Endothelial cell of umbilical vein (primary cell): Measurements from ENCODE around the gene DNAJC9. TPM values are rescaled to one million over a fixed set of nuclear protein-coding genes. Genes with fewer than 3 reads are reported as not detected.

Experiments used
- BruUV-seq: library from RNA; stranded (reverse); fragments of 400-500 nt; replicated peaks from 2 replicates; lab custom pipeline; 2021; lab: Mats Ljungman, UMichigan
- CTCF ChIA-PET: fragments of 300-600, 350-600 bp; sonication (Branson Sonifier 250); formaldehyde crosslinking; loops from one replicate; lab custom pipeline; 2021; ENCODE audit warnings: antibody characterized with exemption, inconsistent platforms; lab: Charles Lee
- POLR2A ChIA-PET: fragments of 300-600, 350-600 bp; sonication (Branson Sonifier 250); formaldehyde crosslinking; loops from one replicate; lab custom pipeline; 2021; ENCODE audit warnings: antibody characterized with exemption, inconsistent platforms; lab: Charles Lee
- DNase-seq: peaks from one replicate; pipeline ENCODE4 v3.0.0-alpha.2; 2011; ENCODE audit warnings: low read depth, low spot score
- FAIRE-seq: peaks from 2 replicates; lab custom pipeline; 2011; peaks lifted over from hg19 to GRCh38; lab: Jason Lieb, UNC
- H2AFZ ChIP-seq: 2 replicates; pipeline ENCODE4 v1.6.0; 2012; ENCODE audit warnings: low read depth, low read length, control low read depth, inconsistent platforms
- H3K27ac ChIP-seq: 2 replicates; pipeline ENCODE4 v1.5.1; 2011; ENCODE audit warnings: low read depth, mild to moderate bottlenecking, control low read depth, low read length, moderate library complexity; ENCODE audit not compliant: insufficient read depth
- H3K27me3 ChIP-seq, 2 experiments: 2 replicates each; pipeline versions ENCODE4 v1.6.0 to v1.6.1; 2011; ENCODE audit warnings: low read length in 2 of 2, mixed read lengths in 1 of 2; ENCODE audit not compliant: control insufficient read depth in 2 of 2, insufficient read depth in 2 of 2
- H3K36me3 ChIP-seq, 2 experiments: 2 replicates in 1 of 2; 3 replicates in 1 of 2; pipeline ENCODE4 v1.5.1; 2011; ENCODE audit warnings: low read length in 2 of 2, mild to moderate bottlenecking in 1 of 2, moderate library complexity in 1 of 2; ENCODE audit not compliant: control insufficient read depth in 2 of 2, insufficient read depth in 2 of 2; ENCODE audit errors: extremely low read depth in 1 of 2
- H3K4me1 ChIP-seq: 3 replicates; pipeline ENCODE4 v1.5.1; 2011; ENCODE audit warnings: mild to moderate bottlenecking, low read length; ENCODE audit not compliant: control insufficient read depth, insufficient read depth; ENCODE audit errors: extremely low read depth
- H3K4me2 ChIP-seq: 2 replicates; pipeline ENCODE4 v1.6.1; 2011; ENCODE audit warnings: low read length, control low read depth, mixed read lengths; ENCODE audit not compliant: insufficient read depth
- H3K4me3 ChIP-seq, 3 experiments: fragments of 200-600 bp in 1 of 3; sonication (generic), shearing (Covaris generic) in 1 of 3; replicated peaks in 1 of 3; 2 replicates each; pipeline ENCODE4 v1.5.1; 2011 to 2016; ENCODE audit warnings: control low read depth in 3 of 3, low read length in 3 of 3, mild to moderate bottlenecking in 2 of 3, inconsistent platforms in 1 of 3, low read depth in 1 of 3, moderate library complexity in 1 of 3; ENCODE audit not compliant: insufficient read depth in 1 of 3
- H3K79me2 ChIP-seq: 2 replicates; pipeline ENCODE4 v1.6.0; 2012; ENCODE audit warnings: low read length, inconsistent platforms; ENCODE audit not compliant: control insufficient read depth, insufficient read depth
- H3K9ac ChIP-seq: replicated peaks from 2 replicates; pipeline ENCODE3; 2011; ENCODE audit warnings: low read length, control low read depth; ENCODE audit not compliant: insufficient read depth; ENCODE audit errors: extremely low read depth
- H3K9me1 ChIP-seq: replicated peaks from 3 replicates; pipeline ENCODE4 v1.6.0; 2011; ENCODE audit warnings: mild to moderate bottlenecking, low read length; ENCODE audit not compliant: control insufficient read depth, insufficient read depth; ENCODE audit errors: extremely low read depth
- H3K9me3 ChIP-seq: replicated peaks from 2 replicates; pipeline ENCODE4 v1.5.1; 2012; ENCODE audit warnings: low read length, inconsistent platforms; ENCODE audit not compliant: control insufficient read depth, insufficient read depth
- H4K20me1 ChIP-seq: replicated peaks from 2 replicates; pipeline ENCODE3; 2011; ENCODE audit warnings: mild to moderate bottlenecking, low read length; ENCODE audit not compliant: control insufficient read depth, insufficient read depth; ENCODE audit errors: extremely low read depth
- EZH2 ChIP-seq: IDR thresholded peaks from 2 replicates; pipeline ENCODE4 v1.6.1; 2012; ENCODE audit warnings: borderline replicate concordance, low read depth, mild to moderate bottlenecking, moderate library complexity, low read length, inconsistent platforms; ENCODE audit not compliant: severe bottlenecking
- FOS ChIP-seq: IDR thresholded peaks from 2 replicates; pipeline ENCODE4 v1.6.1; 2011; ENCODE audit warnings: mild to moderate bottlenecking, low read length, moderate library complexity, borderline replicate concordance; ENCODE audit not compliant: insufficient read depth
- GATA2 ChIP-seq: IDR thresholded peaks from 2 replicates; pipeline ENCODE4 v1.7.0; 2011; ENCODE audit warnings: low read depth, mild to moderate bottlenecking, moderate library complexity, mixed read lengths, low read length; ENCODE audit not compliant: insufficient read length, insufficient read depth
- JUN ChIP-seq: IDR thresholded peaks from 2 replicates; pipeline ENCODE4 v1.6.1; 2011; ENCODE audit warnings: borderline replicate concordance, low read depth; ENCODE audit not compliant: insufficient read length, insufficient read depth
- MYC ChIP-seq: IDR thresholded peaks from one replicate; pipeline ENCODE4 v1.6.1; 2011; ENCODE audit warnings: mild to moderate bottlenecking, low read depth, low read length
- POLR2A ChIP-seq: IDR thresholded peaks from 2 replicates; pipeline ENCODE4 v1.6.1; 2012; ENCODE audit warnings: low read depth, mild to moderate bottlenecking, control low read depth, low read length
- POLR2AphosphoS5 ChIP-seq: IDR thresholded peaks from 2 replicates; pipeline ENCODE4 v1.6.1; 2012; ENCODE audit warnings: low read depth, mild to moderate bottlenecking, control low read depth, low read length, moderate library complexity; ENCODE audit not compliant: insufficient read depth
- dilution Hi-C: fragments of 300-500 bp; cut with MboI; formaldehyde crosslinking; loops from one replicate; pipeline ENCODE4 v1.15.0; 2019; ENCODE audit warnings: low sequenced_read_pairs; ENCODE audit not compliant: extremely low pct_ligation_motif_present
- intact Hi-C: fragments of 100-400 bp; cut with micrococcal nuclease; formaldehyde crosslinking; loops from one replicate; pipeline ENCODE4 v1.10.0; 2022
- polyA plus RNA-seq, 4 experiments: library from polyadenylated mRNA; depleted of rRNA in 3 of 4; stranded (reverse) in 3 of 4; unstranded in 1 of 4; fragments of >200 nt; gene quantifications; 2 replicates each; pipeline versions ENCODE4 v1.2.1 to v1.2.3, GENCODE V29; 2011 to 2012; ENCODE audit warnings: missing spikeins in 1 of 4
- total RNA-seq: library from RNA; stranded (reverse); gene quantifications from 2 replicates; pipeline ENCODE4 v1.2.3, GENCODE V29; 2021
- TF ChIP-seq, protein P1 (sequence below), 2 donors: IDR thresholded peaks; 1 replicate in 1 of 2; 2 replicates in 1 of 2; pipeline ENCODE4 v1.5.1; 2011; ENCODE audit warnings: low read length in 2 of 2, mild to moderate bottlenecking in 2 of 2, moderate library complexity in 2 of 2, control low read depth in 1 of 2, inconsistent platforms in 1 of 2, low read depth in 1 of 2; ENCODE audit not compliant: insufficient read depth in 1 of 2; ENCODE audit errors: extremely low read depth in 1 of 2
- TF ChIP-seq, protein P2 (sequence below): IDR thresholded peaks from 2 replicates; pipeline ENCODE4 v1.6.1; 2011; ENCODE audit not compliant: insufficient read depth, insufficient read length

DNAJC9 gene
- total and polyA plus RNA-seq, 2 donors (not counting 3 experiments of a cell fraction or from before 2014, with no cell fraction given) = 29.1 to 47.1 TPM

DNA sequence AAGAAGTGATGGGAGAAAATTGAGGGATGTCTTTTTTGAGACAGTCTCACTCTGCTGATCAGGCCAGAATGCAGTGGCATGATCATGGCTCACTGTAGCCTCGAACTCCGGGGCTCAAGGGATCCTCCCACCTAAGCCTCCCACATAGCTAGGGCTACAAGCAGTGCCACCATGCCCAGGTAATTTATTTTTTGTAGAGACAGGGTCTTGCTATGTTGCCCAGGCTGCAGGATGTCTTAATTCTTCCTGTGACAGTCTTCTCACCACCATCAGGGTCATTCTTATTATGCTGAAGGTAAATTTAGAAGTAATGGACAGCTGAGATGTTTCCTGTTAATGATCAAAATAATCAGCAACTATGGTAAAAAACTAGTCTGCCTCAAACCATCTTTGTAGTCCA lies 7.1 kb downstream of the DNAJC9 start:
- no peaks in the 10 kb centered on the region for H4K20me1 ChIP-seq
- FAIRE-seq (no peak), DNase-seq (no peak)
- no peaks in the 10 kb centered on the region for H3K9me3 ChIP-seq
- peaks cover 10% of the 10 kb centered on the region for H3K4me1 ChIP-seq
- H3K79me2 ChIP-seq = peaks cover 16% of the 10 kb centered on the region
- H3K9ac ChIP-seq = no peak overlapping the region
- dilution Hi-C loops (no loop called here), intact Hi-C loops (no loop called here)
- CTCF ChIA-PET = interaction anchor here (1.2 kb wide), 1 partner anchor 10 kb away, joined by 3 read pairs; no protein-coding TSS in a partner anchor
- no peak overlapping the region for H3K4me2 ChIP-seq
- H3K4me3 ChIP-seq = no peak overlapping the region
- H3K27me3 ChIP-seq = no peaks in the 10 kb centered on the region
- no TSS peak for BruUV-seq
- H3K27ac ChIP-seq = no peak overlapping the region
- H2AFZ ChIP-seq = no peak overlapping the region
- TF ChIP-seq GATA2 (no peak), EZH2 (no peak), FOS (no peak), MYC (no peak), POLR2A (no peak), POLR2AphosphoS5 (no peak), JUN (no peak)
- TF ChIP-seq, protein P1, sequence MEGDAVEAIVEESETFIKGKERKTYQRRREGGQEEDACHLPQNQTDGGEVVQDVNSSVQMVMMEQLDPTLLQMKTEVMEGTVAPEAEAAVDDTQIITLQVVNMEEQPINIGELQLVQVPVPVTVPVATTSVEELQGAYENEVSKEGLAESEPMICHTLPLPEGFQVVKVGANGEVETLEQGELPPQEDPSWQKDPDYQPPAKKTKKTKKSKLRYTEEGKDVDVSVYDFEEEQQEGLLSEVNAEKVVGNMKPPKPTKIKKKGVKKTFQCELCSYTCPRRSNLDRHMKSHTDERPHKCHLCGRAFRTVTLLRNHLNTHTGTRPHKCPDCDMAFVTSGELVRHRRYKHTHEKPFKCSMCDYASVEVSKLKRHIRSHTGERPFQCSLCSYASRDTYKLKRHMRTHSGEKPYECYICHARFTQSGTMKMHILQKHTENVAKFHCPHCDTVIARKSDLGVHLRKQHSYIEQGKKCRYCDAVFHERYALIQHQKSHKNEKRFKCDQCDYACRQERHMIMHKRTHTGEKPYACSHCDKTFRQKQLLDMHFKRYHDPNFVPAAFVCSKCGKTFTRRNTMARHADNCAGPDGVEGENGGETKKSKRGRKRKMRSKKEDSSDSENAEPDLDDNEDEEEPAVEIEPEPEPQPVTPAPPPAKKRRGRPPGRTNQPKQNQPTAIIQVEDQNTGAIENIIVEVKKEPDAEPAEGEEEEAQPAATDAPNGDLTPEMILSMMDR (IDR thresholded peaks at IDR 0.05; ENCODE audit: extremely low read depth in 1 of 2, insufficient read depth in 1 of 2, low read depth in 1 of 2, low read length in 2 of 2) = no peak
- TF ChIP-seq, protein P2, sequence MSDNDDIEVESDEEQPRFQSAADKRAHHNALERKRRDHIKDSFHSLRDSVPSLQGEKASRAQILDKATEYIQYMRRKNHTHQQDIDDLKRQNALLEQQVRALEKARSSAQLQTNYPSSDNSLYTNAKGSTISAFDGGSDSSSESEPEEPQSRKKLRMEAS = no peak
- peaks cover 14 to 20% of the 10 kb centered on the region in 2 experiments for H3K36me3 ChIP-seq
- no peaks in the 10 kb centered on the region for H3K9me1 ChIP-seq
- POLR2A ChIA-PET = no interaction called here
